ENCODE results near the gene EPHB1.
A peak's percentile ranks its signal among the peaks of the same experiment; 100 is the strongest.

The EPHB1 gene

GRCh38 chr3:134794950-134795745 is at the start of gene EPHB1:
EPHB1 (plus strand) TSS chr3:134795260.
- DNase-seq (ENCODE audit: low spot score) = peak; percentile 86
- TF ChIP-seq CTCF (IDR thresholded peaks at IDR 0.05; ENCODE audit: borderline replicate concordance, control extremely low read depth, extremely low read depth, insufficient read depth, missing control alignments) = peak; percentile 93
- in situ Hi-C loops (cut with MboI; ENCODE audit: low sequenced_read_pairs, unreplicated experiment) = loop anchor here (25.0 kb wide), 2 partner anchors 717 to 1067 kb away; no protein-coding TSS in a partner anchor

GRCh38 chr3:134748698-134749097 is 46.4 kb upstream of the EPHB1 start:
- TF ChIP-seq CTCF (IDR thresholded peaks at IDR 0.05; ENCODE audit: borderline replicate concordance, control extremely low read depth, extremely low read depth, insufficient read depth, missing control alignments) = no peak
- no peak for DNase-seq (ENCODE audit: low spot score)
- in situ Hi-C loops (cut with MboI; ENCODE audit: low sequenced_read_pairs, unreplicated experiment) = no loop called here

- no peak for TF ChIP-seq CTCF (IDR thresholded peaks at IDR 0.05; ENCODE audit: borderline replicate concordance, control extremely low read depth, extremely low read depth, insufficient read depth, missing control alignments)
- in situ Hi-C loops (cut with MboI; ENCODE audit: low sequenced_read_pairs, unreplicated experiment) = no loop called here
- DNase-seq (ENCODE audit: low spot score) = no peak
Measured at GRCh38 chr3:134749174-134749573, 45.9 kb upstream of the EPHB1 start.

GRCh38 chr3:134749802-134750553 is 45.1 kb upstream of the EPHB1 start:
- TF ChIP-seq CTCF (IDR thresholded peaks at IDR 0.05; ENCODE audit: borderline replicate concordance, control extremely low read depth, extremely low read depth, insufficient read depth, missing control alignments) = no peak
- in situ Hi-C loops (cut with MboI; ENCODE audit: low sequenced_read_pairs, unreplicated experiment) = no loop called here
- no peak for DNase-seq (ENCODE audit: low spot score)

GRCh38 chr3:134751831-134752230 is 43.2 kb upstream of the EPHB1 start:
- DNase-seq (ENCODE audit: low spot score) = no peak
- TF ChIP-seq CTCF (IDR thresholded peaks at IDR 0.05; ENCODE audit: borderline replicate concordance, control extremely low read depth, extremely low read depth, insufficient read depth, missing control alignments) = no peak
- in situ Hi-C loops (cut with MboI; ENCODE audit: low sequenced_read_pairs, unreplicated experiment) = no loop called here

- no peak for TF ChIP-seq CTCF (IDR thresholded peaks at IDR 0.05; ENCODE audit: borderline replicate concordance, control extremely low read depth, extremely low read depth, insufficient read depth, missing control alignments)
- in situ Hi-C loops (cut with MboI; ENCODE audit: low sequenced_read_pairs, unreplicated experiment) = no loop called here
- no peak for DNase-seq (ENCODE audit: low spot score)
Measured at GRCh38 chr3:134752761-134753461, 42.1 kb upstream of the EPHB1 start.

Data from GM13976 (cell line).